DOHH2 (cell line): ENCODE measurements around the gene SUN3.

ENCODE experiments used
- EZH2phosphoT487 ChIP-seq: fragments of 200-600 bp; sonication (generic); IDR thresholded peaks from 2 replicates; pipeline ENCODE4 v1.6.1; 2017; ENCODE audit warnings: borderline replicate concordance, mild to moderate bottlenecking, antibody characterized with exemption, low read length, moderate library complexity, mixed read lengths
- TF ChIP-seq, protein P1 (sequence below): fragments of 200-600 bp; sonication (generic); IDR thresholded peaks from one replicate; pipeline ENCODE4 v1.5.1; 2014; ENCODE audit warnings: antibody characterized with exemption, mild to moderate bottlenecking, low read depth, low read length; ENCODE audit not compliant: poor library complexity, severe bottlenecking

DNA sequence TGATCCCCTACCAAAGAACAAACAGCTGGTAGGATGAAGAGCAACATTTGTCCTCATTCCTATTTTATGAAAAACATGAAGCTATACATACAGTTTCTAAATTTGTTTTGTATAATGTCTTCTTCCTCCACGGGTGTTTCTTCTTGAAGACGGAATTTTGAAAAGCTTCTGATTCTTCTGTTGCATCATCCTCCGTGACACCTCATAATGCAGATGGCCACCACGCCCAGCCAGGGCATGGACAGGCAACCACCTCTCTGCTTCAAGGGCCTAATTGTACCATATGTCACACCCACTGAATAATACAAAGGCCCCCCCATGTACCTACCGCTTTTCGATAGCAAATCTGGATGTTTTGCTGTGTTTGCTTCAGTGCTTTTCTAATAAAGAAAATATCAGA is at the start of gene SUN3:
- TF ChIP-seq, protein P1, sequence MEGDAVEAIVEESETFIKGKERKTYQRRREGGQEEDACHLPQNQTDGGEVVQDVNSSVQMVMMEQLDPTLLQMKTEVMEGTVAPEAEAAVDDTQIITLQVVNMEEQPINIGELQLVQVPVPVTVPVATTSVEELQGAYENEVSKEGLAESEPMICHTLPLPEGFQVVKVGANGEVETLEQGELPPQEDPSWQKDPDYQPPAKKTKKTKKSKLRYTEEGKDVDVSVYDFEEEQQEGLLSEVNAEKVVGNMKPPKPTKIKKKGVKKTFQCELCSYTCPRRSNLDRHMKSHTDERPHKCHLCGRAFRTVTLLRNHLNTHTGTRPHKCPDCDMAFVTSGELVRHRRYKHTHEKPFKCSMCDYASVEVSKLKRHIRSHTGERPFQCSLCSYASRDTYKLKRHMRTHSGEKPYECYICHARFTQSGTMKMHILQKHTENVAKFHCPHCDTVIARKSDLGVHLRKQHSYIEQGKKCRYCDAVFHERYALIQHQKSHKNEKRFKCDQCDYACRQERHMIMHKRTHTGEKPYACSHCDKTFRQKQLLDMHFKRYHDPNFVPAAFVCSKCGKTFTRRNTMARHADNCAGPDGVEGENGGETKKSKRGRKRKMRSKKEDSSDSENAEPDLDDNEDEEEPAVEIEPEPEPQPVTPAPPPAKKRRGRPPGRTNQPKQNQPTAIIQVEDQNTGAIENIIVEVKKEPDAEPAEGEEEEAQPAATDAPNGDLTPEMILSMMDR = no peak
- no peak for TF ChIP-seq EZH2phosphoT487
